NCI-H2081 (cell line): ENCODE data around the gene TOLLIP.
"Not testable (repeated sequence)": the region's sequence is repeated elsewhere in the genome, so short reads cannot be mapped to it uniquely, and the experiment has no call there.

Experiments
- DNase-seq, 2 experiments: peaks; one replicate each; lab custom pipeline; 2025; lab: John Stamatoyannopoulos, UW

The TOLLIP gene

GRCh38 chr11:1309498-1310317 lies at the start of gene TOLLIP:
TOLLIP (minus strand) TSS chr11:1309632; CDS start chr11:1309498, 134 bp downstream.
- peak; percentile 89 to 93 for DNase-seq

GRCh38 chr11:1358931-1359330 lies 49.5 kb upstream of the TOLLIP start:
- not testable (repeated sequence) for DNase-seq

GRCh38 chr11:1358286-1358685 lies 48.9 kb upstream of the TOLLIP start:
- no peak for DNase-seq

GRCh38 chr11:1356478-1356960 lies 47.1 kb upstream of the TOLLIP start:
- DNase-seq, result no peak

- no peak for DNase-seq
Observed at GRCh38 chr11:1356007-1356435, 46.6 kb upstream of the TOLLIP start.

- DNase-seq, result no peak
Observed at GRCh38 chr11:1354125-1354938, 44.9 kb upstream of the TOLLIP start.

GRCh38 chr11:1353383-1354124 lies 44.1 kb upstream of the TOLLIP start:
- DNase-seq, result no peak

GRCh38 chr11:1352696-1353382 lies 43.4 kb upstream of the TOLLIP start:
- no peak for DNase-seq

- no peak for DNase-seq
Observed at GRCh38 chr11:1351278-1351937, 42.0 kb upstream of the TOLLIP start.

- DNase-seq, result no peak
Observed at GRCh38 chr11:1350086-1350725, 40.8 kb upstream of the TOLLIP start.

- DNase-seq, result no peak
Observed at GRCh38 chr11:1349327-1350041, 40.1 kb upstream of the TOLLIP start.

- no peak for DNase-seq
Observed at GRCh38 chr11:1348796-1349326, 39.4 kb upstream of the TOLLIP start.

- no peak for DNase-seq
Observed at GRCh38 chr11:1348146-1348795, 38.8 kb upstream of the TOLLIP start.

- DNase-seq, result not testable (repeated sequence)
Observed at GRCh38 chr11:1347411-1347999, 38.1 kb upstream of the TOLLIP start.

- no peak for DNase-seq
Observed at GRCh38 chr11:1346669-1347390, 37.4 kb upstream of the TOLLIP start.

- no peak for DNase-seq
Observed at GRCh38 chr11:1345737-1346513, 36.5 kb upstream of the TOLLIP start.

GRCh38 chr11:1344056-1344635 lies 34.7 kb upstream of the TOLLIP start:
- DNase-seq, result no peak
